Suprapubic skin (tissue), 3 donors: Measurements from ENCODE around the gene PCP4L1.

ENCODE experiments used
- CTCF ChIP-seq, 2 donors: fragments of 200-600 bp in 1 of 2; fragments of 450-650 bp in 1 of 2; sonication (generic) in 1 of 2; IDR thresholded peaks; one replicate each; pipeline ENCODE4 v1.5.1; 2016 to 2019; ENCODE audit warnings: antibody characterized with exemption in 2 of 2, mild to moderate bottlenecking in 1 of 2, moderate library complexity in 1 of 2
- POLR2AphosphoS5 ChIP-seq, 3 donors: sonication (generic); formaldehyde crosslinking; IDR thresholded peaks; one replicate each; pipeline ENCODE4 v1.6.1; 2017; ENCODE audit warnings: antibody characterized with exemption in 3 of 3

GRCh38 chr1:161238039-161238473, 20.5 kb upstream of the PCP4L1 start, which contains the start of gene NR1I3:
- TF ChIP-seq CTCF (IDR thresholded peaks at IDR 0.05), result no peak
- no peak for TF ChIP-seq POLR2AphosphoS5 (IDR thresholded peaks at IDR 0.05)
